ENCODE data around the gene FOXJ1.

GRCh38 chr17:76131051-76131691 is 9.9 kb downstream of the FOXJ1 start:
- no peak for TF ChIP-seq CTCF (IDR thresholded peaks at IDR 0.05)
- TF ChIP-seq CHD4 (IDR thresholded peaks at IDR 0.05; ENCODE audit: borderline replicate concordance): no peak
- TF ChIP-seq CHD2 (IDR thresholded peaks at IDR 0.05; ENCODE audit: low read length, partially characterized antibody): no peak
- TF ChIP-seq POLR2A (IDR thresholded peaks at IDR 0.05; ENCODE audit: low read length): no peak
- TF ChIP-seq CEBPB (IDR thresholded peaks at IDR 0.05): no peak
- no peak for TF ChIP-seq GATA3 (IDR thresholded peaks at IDR 0.05; ENCODE audit: borderline replicate concordance)
- no peak for TF ChIP-seq RFX5 (IDR thresholded peaks at IDR 0.05)
- no peak for TF ChIP-seq CBX8 (IDR thresholded peaks at IDR 0.05)
- TF ChIP-seq MYC (IDR thresholded peaks at IDR 0.05; ENCODE audit: borderline replicate concordance, low read length): no peak
- TF ChIP-seq USF2 (IDR thresholded peaks at IDR 0.05): no peak
- TF ChIP-seq MAX (IDR thresholded peaks at IDR 0.05): no peak
- TF ChIP-seq MAFK (IDR thresholded peaks at IDR 0.05; ENCODE audit: partially characterized antibody): no peak
- TF ChIP-seq RNF2 (IDR thresholded peaks at IDR 0.05; ENCODE audit: borderline replicate concordance, low read depth): no peak
